Measurements from ENCODE around the gene SURF1. TPM values are rescaled to one million over a fixed set of nuclear protein-coding genes. Genes with fewer than 3 reads are reported as not detected.

Gene SURF1
- total and polyA plus RNA-seq, 10 of the 15 experiments (the other 5 are each of a cell fraction or from before 2014, with no cell fraction given), result 17.9 to 46.4 (median 29.6) TPM

GRCh38 chr9:133379153-133380086 lies 23.1 kb upstream of the SURF1 start:
- FAIRE-seq (no peak), DNase-seq (ENCODE audit: low read depth, low spot score) (no peak), ATAC-seq (no peak)
- Histone ChIP-seq H3K9ac (ENCODE audit: control insufficient read depth, insufficient read depth, low read length) (no peak overlapping the region), H3K4me2 (ENCODE audit: control insufficient read depth, insufficient read depth) (no peak overlapping the region), H3K9me3 (replicated peaks; ENCODE audit: control insufficient read depth, insufficient read depth, low read length) (no peaks in the 10 kb centered on the region; the same call in 2 of the 3 replicates), H4K20me1 (ENCODE audit: control insufficient read depth, insufficient read depth) (no peaks in the 10 kb centered on the region), H3K4me1 (ENCODE audit: control insufficient read depth, insufficient read depth, low read length) (no peaks in the 10 kb centered on the region), H3K27ac (ENCODE audit: control insufficient read depth, insufficient read depth) (no peak overlapping the region), H3K27me3 (replicated peaks in 1 of 2; ENCODE audit: control insufficient read depth in 2 of 2, insufficient read depth in 2 of 2, low read length in 1 of 2) (no peaks in the 10 kb centered on the region), H3K4me3 (no peak overlapping the region), H3K79me2 (ENCODE audit: control insufficient read depth, insufficient read depth, low read length) (peaks cover 15% of the 10 kb centered on the region), H2AFZ (ENCODE audit: control insufficient read depth, low read depth, low read length) (no peak overlapping the region), H3K36me3 (ENCODE audit: control insufficient read depth in 2 of 2, insufficient read depth in 2 of 2, low read length in 1 of 2) (no peaks in the 10 kb centered on the region)
- POLR2A ChIA-PET, result interaction anchor here (1.0 kb wide), 1 partner anchor 37 kb away, joined by 3 read pairs; no protein-coding TSS in a partner anchor
- SMC1A ChIA-PET (ENCODE audit: uncharacterized antibody, unreplicated experiment), result no interaction called here
- 77% methylated on average over 14 of the region's 14 CpGs for WGBS (ENCODE audit: insufficient coverage, insufficient replicate concordance, low lambda C conversion rate, missing lambda C conversion rate)
- no TSS peak for BruUV-seq (replicated peaks)
- CTCF ChIA-PET, result interaction anchor here (0.9 to 1.4 kb wide), 2 partner anchors 26 to 107 kb away, joined by 3 to 4 read pairs; no protein-coding TSS in a partner anchor
- in situ Hi-C loops (cut with MboI) (no loop called here), intact Hi-C loops (cut with micrococcal nuclease; ENCODE audit: unreplicated experiment) (loop anchor here (5.0 kb wide), 1 partner anchor 38 kb away; the partner anchor contains the start of gene REXO4)
- RAD21 ChIA-PET (ENCODE audit: unreplicated experiment), result interaction anchor here (1.0 kb wide), 1 partner anchor 22 kb away, joined by 3 read pairs; no protein-coding TSS in a partner anchor
- TF ChIP-seq CHD2 (IDR thresholded peaks at IDR 0.05; ENCODE audit: borderline replicate concordance, low read depth, low read length) (no peak), KDM1A (IDR thresholded peaks at IDR 0.05; ENCODE audit: borderline replicate concordance) (no peak), GATAD2B (conservative IDR thresholded peaks at IDR 0.05; ENCODE audit: low read depth) (no peak), EP300 (IDR thresholded peaks at IDR 0.05; ENCODE audit: borderline replicate concordance in 1 of 2, control insufficient read depth in 1 of 2, low read depth in 2 of 2, low read length in 2 of 2) (no peak), HDAC6 (IDR thresholded peaks at IDR 0.05; ENCODE audit: unreplicated experiment) (no peak), RFX5 (IDR thresholded peaks at IDR 0.05; ENCODE audit: low read depth, low read length) (no peak), ZBED1 (IDR thresholded peaks at IDR 0.05; ENCODE audit: borderline replicate concordance) (no peak), MEF2A (IDR thresholded peaks at IDR 0.05; ENCODE audit: insufficient read depth, low read depth, low read length) (no peak)
